Subcutaneous abdominal adipose tissue (tissue), 5 donors: ENCODE data around the gene PEX11G.

Source experiments
- H3K27ac ChIP-seq: one replicate; pipeline ENCODE4 v1.7.0; 2013; ENCODE audit warnings: low read depth, mild to moderate bottlenecking, inconsistent platforms, low read length, moderate library complexity
- H3K27me3 ChIP-seq, 5 donors: one replicate each; pipeline ENCODE4 v1.7.0; 2013; ENCODE audit warnings: low read length in 5 of 5, inconsistent platforms in 1 of 5; ENCODE audit not compliant: control insufficient read depth in 5 of 5, insufficient read depth in 4 of 5
- H3K36me3 ChIP-seq, 5 donors: one replicate each; pipeline ENCODE4 v1.7.0; 2013; ENCODE audit warnings: low read length in 5 of 5; ENCODE audit not compliant: control insufficient read depth in 5 of 5, insufficient read depth in 5 of 5
- H3K4me1 ChIP-seq, 5 donors: one replicate each; pipeline ENCODE4 v1.7.0; 2013; ENCODE audit warnings: low read length in 5 of 5, mild to moderate bottlenecking in 3 of 5, moderate library complexity in 1 of 5; ENCODE audit not compliant: control insufficient read depth in 5 of 5, insufficient read depth in 5 of 5
- H3K4me3 ChIP-seq, 5 donors: one replicate each; pipeline ENCODE4 v1.7.0; 2013; ENCODE audit warnings: low read length in 5 of 5, low read depth in 1 of 5
- H3K9ac ChIP-seq, 5 donors: one replicate each; pipeline ENCODE4 v1.7.0; 2013; ENCODE audit warnings: low read length in 5 of 5, mild to moderate bottlenecking in 4 of 5, moderate library complexity in 3 of 5
- H3K9me3 ChIP-seq, 5 donors: one replicate each; pipeline ENCODE4 v1.7.0; 2013; ENCODE audit warnings: low read length in 5 of 5; ENCODE audit not compliant: control insufficient read depth in 5 of 5
- donor health status: healthy.
- donor health status: healthy.
- donor health status: healthy.
- donor health status: healthy.
- donor health status: healthy.

Gene PEX11G

DNA sequence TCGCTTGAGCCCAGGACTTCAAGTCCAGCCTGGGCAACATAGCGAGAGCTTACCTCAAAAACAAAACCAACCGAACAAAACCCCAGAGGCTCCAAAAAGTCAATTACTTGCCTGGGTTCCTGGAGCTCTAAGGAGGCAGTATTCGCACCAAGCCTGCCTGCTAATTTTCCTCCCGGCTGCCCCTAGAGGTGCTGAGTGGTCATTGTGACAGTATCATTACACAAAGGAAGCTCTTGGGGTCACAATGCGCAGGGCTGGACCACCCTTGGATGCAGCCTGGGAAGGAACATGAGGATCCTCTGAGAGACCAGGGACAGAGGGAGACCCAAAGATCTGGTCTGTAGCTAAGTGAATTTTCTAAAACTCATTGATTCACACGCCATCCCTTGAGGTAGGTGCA is 8.5 kb upstream of the PEX11G start:
- H3K27ac ChIP-seq = no peak overlapping the region

GRCh38 chr19:7494416-7495098 is 5.7 kb upstream of the PEX11G start:
- H3K4me3 ChIP-seq = peak overlapping the region in 1 of 5 donors; percentile 48
- peak overlapping the region; percentile 23 for H3K27ac ChIP-seq
- H3K27me3 ChIP-seq = no peaks in the 10 kb centered on the region
- peak overlapping the region in 2 of 5 donors; percentile 48 to 59 for H3K9ac ChIP-seq
- no peaks in the 10 kb centered on the region for H3K36me3 ChIP-seq
- H3K4me1 ChIP-seq = peaks cover 5 to 11% (median 8%) of the 10 kb centered on the region in 5 donors
- H3K9me3 ChIP-seq = no peaks in the 10 kb centered on the region

More for the DNA sequence above, 8.5 kb upstream of the PEX11G start:
- Histone ChIP-seq H3K4me1 (peaks cover 5 to 19% (median 17%) of the 10 kb centered on the region in 5 donors), H3K36me3 (no peaks in the 10 kb centered on the region), H3K4me3 (no peak overlapping the region), H3K9ac (no peak overlapping the region), H3K9me3 (no peaks in the 10 kb centered on the region), H3K27me3 (peaks cover 2 to 19% (median 10%) of the 10 kb centered on the region in 5 donors)

- Histone ChIP-seq H3K36me3 (no peaks in the 10 kb centered on the region), H3K4me1 (peaks cover 5 to 25% (median 21%) of the 10 kb centered on the region in 5 donors), H3K4me3 (no peak overlapping the region), H3K27me3 (no peaks in the 10 kb centered on the region), H3K27ac (no peak overlapping the region), H3K9me3 (no peaks in the 10 kb centered on the region), H3K9ac (no peak overlapping the region)
These were observed 3.7 kb upstream of the PEX11G start for GRCh38 chr19:7492558-7492957.

DNA sequence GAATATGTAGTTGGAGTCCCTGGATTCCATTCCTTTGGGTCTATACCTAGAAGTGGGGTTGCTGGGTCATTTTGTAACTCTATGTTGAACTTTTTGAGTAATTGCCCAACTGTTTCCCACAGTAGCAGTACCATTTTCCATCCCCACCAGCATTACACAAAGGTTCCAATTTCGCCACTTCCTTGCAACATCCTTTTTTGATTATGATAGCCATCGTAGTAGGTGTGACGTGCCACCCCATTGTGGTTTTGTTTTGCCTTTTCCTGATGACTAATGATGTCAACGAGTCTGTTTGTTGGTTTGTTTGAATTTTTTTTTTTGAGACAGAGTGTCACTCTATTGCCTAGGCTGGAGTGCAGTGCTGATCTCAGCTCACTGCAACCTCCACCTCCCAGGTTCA is 3.3 kb upstream of the PEX11G start:
- H3K36me3 ChIP-seq = no peaks in the 10 kb centered on the region
- peaks cover 5 to 25% (median 21%) of the 10 kb centered on the region in 5 donors for H3K4me1 ChIP-seq
- H3K9me3 ChIP-seq = no peaks in the 10 kb centered on the region
- H3K27me3 ChIP-seq = no peaks in the 10 kb centered on the region
- H3K4me3 ChIP-seq = no peak overlapping the region
- H3K9ac ChIP-seq = no peak overlapping the region
- H3K27ac ChIP-seq = no peak overlapping the region

DNA sequence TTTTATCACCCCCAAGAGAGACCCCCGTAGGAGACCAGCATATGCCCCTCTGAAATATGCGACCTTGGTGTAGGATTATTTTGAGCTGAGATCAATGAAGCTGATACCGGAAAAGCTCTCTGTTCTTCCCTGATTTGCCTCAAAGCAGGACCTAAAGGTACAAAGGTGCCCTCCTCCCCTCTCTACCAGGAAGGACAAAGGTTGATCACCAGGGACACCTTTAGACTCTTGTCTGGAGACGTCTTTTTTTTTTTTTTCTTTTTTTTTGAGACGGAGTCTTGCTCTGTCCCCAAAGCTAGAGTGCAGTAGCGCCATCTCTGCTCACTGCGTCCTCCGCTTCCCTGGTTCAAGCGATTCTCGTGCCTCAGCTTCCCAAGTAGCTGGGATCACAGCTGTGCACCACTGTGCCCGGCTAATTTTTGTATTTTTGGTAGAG is 792 bp upstream of the PEX11G start:
- Histone ChIP-seq H3K9me3 (no peaks in the 10 kb centered on the region), H3K27me3 (no peaks in the 10 kb centered on the region), H3K36me3 (peaks cover 0 to 3% (median 0%) of the 10 kb centered on the region in 5 donors), H3K9ac (peak overlapping the region in 3 of 5 donors; percentile 81 to 91 (median 85)), H3K4me3 (peak overlapping the region; percentile 70 to 78 (median 73)), H3K4me1 (peaks cover 4 to 22% (median 19%) of the 10 kb centered on the region in 5 donors), H3K27ac (no peak overlapping the region)

DNA sequence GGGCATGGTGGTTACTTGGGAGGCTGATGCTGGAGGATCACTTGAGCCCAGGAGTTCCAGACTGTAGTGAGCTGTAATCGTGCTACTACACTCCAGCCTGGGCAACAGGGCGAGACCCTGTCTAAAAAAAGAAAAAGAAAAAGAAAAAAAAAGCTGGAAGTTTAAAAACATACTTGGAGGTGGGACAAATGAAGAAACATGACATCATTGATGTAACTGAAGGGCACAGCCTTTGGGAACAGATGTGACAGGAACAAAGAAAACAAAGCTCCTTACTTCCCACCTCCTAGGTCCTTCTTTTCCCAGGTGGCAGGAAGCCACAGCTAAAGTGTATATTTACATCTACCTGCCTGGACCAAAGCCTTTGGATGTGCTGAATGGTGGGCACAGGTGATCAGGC is 1.9 kb downstream of the PEX11G start:
- peaks cover 3 to 33% (median 31%) of the 10 kb centered on the region in 5 donors for H3K4me1 ChIP-seq
- no peaks in the 10 kb centered on the region for H3K27me3 ChIP-seq
- H3K4me3 ChIP-seq = no peak overlapping the region
- no peak overlapping the region for H3K9ac ChIP-seq
- H3K36me3 ChIP-seq = peaks cover 0 to 3% (median 0%) of the 10 kb centered on the region in 5 donors
- H3K9me3 ChIP-seq = no peaks in the 10 kb centered on the region
- no peak overlapping the region for H3K27ac ChIP-seq

DNA sequence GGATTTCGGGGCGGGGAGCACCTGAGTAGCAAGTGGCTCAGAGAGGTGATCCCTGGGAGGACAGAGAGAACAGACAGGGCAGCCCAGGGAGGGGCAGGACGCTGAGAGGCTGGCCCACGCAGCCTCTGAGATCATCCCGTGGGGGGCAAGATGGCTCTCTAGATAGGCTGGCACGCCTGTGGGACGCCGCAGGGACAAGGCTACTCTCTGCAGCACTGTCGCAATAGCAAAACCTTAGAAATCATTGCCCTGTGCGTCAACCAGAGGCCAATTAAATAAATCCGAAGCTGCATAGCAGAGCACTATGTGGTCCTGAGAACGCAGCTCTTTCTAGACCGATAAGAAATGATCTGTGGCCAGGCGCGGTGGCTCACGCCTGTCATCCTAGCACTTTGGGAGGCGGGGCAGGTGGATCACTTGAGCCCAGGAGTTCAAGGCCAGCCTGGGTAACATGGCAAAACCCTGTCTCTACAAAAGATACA is 5.1 kb downstream of the PEX11G start:
- H3K4me1 ChIP-seq = peaks cover 3 to 54% (median 47%) of the 10 kb centered on the region in 5 donors
- no peaks in the 10 kb centered on the region for H3K27me3 ChIP-seq
- H3K4me3 ChIP-seq = no peak overlapping the region
- H3K27ac ChIP-seq = no peak overlapping the region
- H3K9me3 ChIP-seq = no peaks in the 10 kb centered on the region
- H3K36me3 ChIP-seq = peaks cover 0 to 3% (median 0%) of the 10 kb centered on the region in 5 donors
- H3K9ac ChIP-seq = no peak overlapping the region

DNA sequence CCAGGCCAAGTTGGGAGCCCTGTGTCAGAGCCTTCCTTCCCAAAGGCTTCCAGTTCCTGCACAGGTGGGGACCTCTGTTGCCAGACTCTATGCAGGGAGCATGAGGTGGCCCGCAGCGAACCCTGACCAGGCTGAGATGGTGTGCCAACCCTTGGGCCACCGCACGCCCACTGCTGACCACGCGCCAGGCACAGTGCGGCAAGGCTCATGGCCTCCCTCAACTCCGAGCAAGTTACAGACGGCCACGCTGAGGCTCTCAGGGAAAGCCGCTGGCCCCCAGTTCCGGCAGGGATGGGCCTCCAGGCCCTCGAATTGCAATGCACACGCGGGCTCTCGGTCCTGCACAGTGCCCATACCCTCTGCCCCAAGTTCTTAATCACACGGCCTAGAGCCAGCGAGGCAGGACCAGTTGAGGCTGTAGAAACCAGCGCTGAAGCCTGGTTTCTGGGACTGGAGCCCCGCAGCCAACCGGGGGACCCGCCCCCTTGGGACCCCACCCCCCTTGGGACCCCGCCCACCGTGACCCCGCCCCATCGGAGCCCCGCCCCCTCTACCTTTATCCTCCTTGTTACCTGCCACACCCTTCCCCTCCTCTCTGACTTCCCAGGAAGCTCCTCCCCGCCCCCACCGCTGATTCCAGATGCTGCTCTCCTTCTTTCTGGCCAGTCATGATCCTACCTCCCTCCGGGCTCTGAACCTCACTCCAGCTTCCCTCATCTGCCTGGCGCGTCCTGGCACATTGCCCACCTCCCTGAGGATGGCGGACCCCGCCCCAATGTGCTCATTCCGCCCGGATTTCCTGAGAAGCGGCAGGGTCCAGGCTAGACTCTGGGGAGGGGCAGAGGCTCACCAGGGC is 6.0 kb downstream of the PEX11G start:
- Histone ChIP-seq H3K4me3 (peak overlapping the region in 1 of 5 donors; percentile 21), H3K9me3 (no peaks in the 10 kb centered on the region), H3K9ac (peak overlapping the region in 2 of 5 donors; percentile 35 to 47), H3K4me1 (peaks cover 3 to 52% (median 43%) of the 10 kb centered on the region in 5 donors), H3K36me3 (peaks cover 0 to 3% (median 0%) of the 10 kb centered on the region in 5 donors), H3K27me3 (no peaks in the 10 kb centered on the region), H3K27ac (no peak overlapping the region)

DNA sequence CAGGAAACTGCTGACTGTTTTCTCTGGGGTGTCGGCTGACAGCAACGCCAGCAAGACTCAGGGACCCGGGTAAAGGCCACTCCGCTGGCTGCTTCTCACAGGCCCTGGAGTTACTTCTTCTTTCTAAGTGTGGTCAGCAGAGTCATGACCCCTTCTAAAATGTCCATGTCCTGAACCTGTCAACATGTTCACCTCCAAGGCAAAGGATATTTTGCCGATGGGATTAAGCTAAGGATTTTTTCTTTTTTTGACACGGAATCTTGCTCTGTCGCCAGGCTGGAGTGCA is 7.9 kb downstream of the PEX11G start:
- Histone ChIP-seq H3K27me3 (no peaks in the 10 kb centered on the region), H3K27ac (peak overlapping the region; percentile 73), H3K4me3 (no peak overlapping the region), H3K9ac (peak overlapping the region in 2 of 5 donors; percentile 26 to 45), H3K4me1 (peaks cover 3 to 52% (median 42%) of the 10 kb centered on the region in 5 donors), H3K36me3 (peaks cover 0 to 3% (median 0%) of the 10 kb centered on the region in 5 donors), H3K9me3 (no peaks in the 10 kb centered on the region)
